ENCODE measurements around the gene FBXW9. TPM values are rescaled to one million over a fixed set of nuclear protein-coding genes. Genes with fewer than 3 reads are reported as not detected.

FBXW9 gene
- total RNA-seq, 1 experiment from 2014 or later, result 12.4 TPM

GRCh38 chr19:12689012-12689411 is 7.4 kb downstream of the FBXW9 start:
- H3K9me3 ChIP-seq (ENCODE audit: control insufficient read depth, insufficient read depth, low read depth, low read length), result no peaks in the 10 kb centered on the region
- intact Hi-C loops (cut with micrococcal nuclease; ENCODE audit: unreplicated experiment) (no loop called here), in situ Hi-C loops (cut with HindIII; ENCODE audit: low pct_unique_long_range_greater_than_20kb, low sequenced_read_pairs) (no loop called here)
- H3K36me3 ChIP-seq (ENCODE audit: control insufficient read depth, insufficient read depth, low read length), result no peaks in the 10 kb centered on the region
- DNase-seq (ENCODE audit: low read depth, low spot score), result no peak
- no peak overlapping the region for H3K4me3 ChIP-seq (ENCODE audit: low read depth in 2 of 2, low read length in 2 of 2)
- POLR2A ChIA-PET, result no interaction called here
- H3K27me3 ChIP-seq (ENCODE audit: control insufficient read depth, insufficient read depth, low read length), result no peaks in the 10 kb centered on the region
- no peak overlapping the region for H3K27ac ChIP-seq (ENCODE audit: low read length)
- no peak for ATAC-seq
- no peak for TF ChIP-seq TCF7L2 (IDR thresholded peaks at IDR 0.05; ENCODE audit: low read depth, low read length)
- H3K4me1 ChIP-seq (ENCODE audit: control insufficient read depth, insufficient read depth, low read length), result no peaks in the 10 kb centered on the region
- CTCF ChIA-PET, result no interaction called here
- no TSS peak for BruUV-seq (replicated peaks)

GRCh38 chr19:12687496-12688196 is 8.8 kb downstream of the FBXW9 start, which contains the start of gene GNG14:
Gene GNG14 (plus strand): TSS chr19:12687998. CDS start chr19:12688049, 51 bp downstream.
- H3K27ac ChIP-seq (ENCODE audit: low read length), result no peak within 1 kb of the TSS
- TF ChIP-seq SIN3A (IDR thresholded peaks at IDR 0.05; ENCODE audit: borderline replicate concordance, insufficient read depth, low read depth, low read length) (no peak), TCF7L2 (IDR thresholded peaks at IDR 0.05; ENCODE audit: low read depth, low read length) (no peak), POLR2AphosphoS5 (IDR thresholded peaks at IDR 0.05; ENCODE audit: low read depth, low read length) (no peak), REST (IDR thresholded peaks at IDR 0.05; ENCODE audit: insufficient read depth in 1 of 2, low read depth in 2 of 2, low read length in 1 of 2) (no peak), CTCF (IDR thresholded peaks at IDR 0.05) (no peak)
- ChIA-PET POLR2A (interaction anchor here (0.6 kb wide), 1 partner anchor 508 kb away, joined by 4 read pairs; no protein-coding TSS in a partner anchor), CTCF (no interaction called here)
- in situ Hi-C loops (cut with HindIII; ENCODE audit: low pct_unique_long_range_greater_than_20kb, low sequenced_read_pairs) (no loop called here), intact Hi-C loops (cut with micrococcal nuclease; ENCODE audit: unreplicated experiment) (no loop called here)
- no peak within 1 kb of the TSS for H3K4me3 ChIP-seq (ENCODE audit: low read depth in 2 of 2, low read length in 2 of 2)
- DNase-seq (ENCODE audit: low read depth, low spot score), result no peak
- BruUV-seq (replicated peaks), result no TSS peak
- no peaks in the 10 kb centered on the region for H3K4me1 ChIP-seq (ENCODE audit: control insufficient read depth, insufficient read depth, low read length)
- H3K27me3 ChIP-seq (ENCODE audit: control insufficient read depth, insufficient read depth, low read length), result no peaks in the 10 kb centered on the region
- no peak for ATAC-seq
- H3K9me3 ChIP-seq (ENCODE audit: control insufficient read depth, insufficient read depth, low read depth, low read length), result no peaks in the 10 kb centered on the region
- H3K36me3 ChIP-seq (ENCODE audit: control insufficient read depth, insufficient read depth, low read length), result no peaks in the 10 kb centered on the region

GRCh38 chr19:12685831-12686230 is 10.6 kb downstream of the FBXW9 start:
- TF ChIP-seq REST (IDR thresholded peaks at IDR 0.05; ENCODE audit: insufficient read depth in 1 of 2, low read depth in 2 of 2, low read length in 1 of 2), result no peak
- TF ChIP-seq SIN3A (IDR thresholded peaks at IDR 0.05; ENCODE audit: borderline replicate concordance, insufficient read depth, low read depth, low read length), result no peak
- TF ChIP-seq TCF7L2 (IDR thresholded peaks at IDR 0.05; ENCODE audit: low read depth, low read length), result no peak
- no peak for TF ChIP-seq CTCF (IDR thresholded peaks at IDR 0.05)
- no peak for TF ChIP-seq POLR2AphosphoS5 (IDR thresholded peaks at IDR 0.05; ENCODE audit: low read depth, low read length)
- POLR2A ChIA-PET, result no interaction called here
- intact Hi-C loops (cut with micrococcal nuclease; ENCODE audit: unreplicated experiment), result no loop called here

More at GRCh38 chr19:12685831-12686230, 10.6 kb downstream of the FBXW9 start:
- H3K4me3 ChIP-seq (ENCODE audit: low read depth in 2 of 2, low read length in 2 of 2), result no peak overlapping the region
- H3K27ac ChIP-seq (ENCODE audit: low read length), result no peak overlapping the region
- H3K36me3 ChIP-seq (ENCODE audit: control insufficient read depth, insufficient read depth, low read length), result no peaks in the 10 kb centered on the region
- ATAC-seq (no peak), DNase-seq (ENCODE audit: low read depth, low spot score) (no peak)
- no peaks in the 10 kb centered on the region for H3K27me3 ChIP-seq (ENCODE audit: control insufficient read depth, insufficient read depth, low read length)
- in situ Hi-C loops (cut with HindIII; ENCODE audit: low pct_unique_long_range_greater_than_20kb, low sequenced_read_pairs), result no loop called here
- no peaks in the 10 kb centered on the region for H3K9me3 ChIP-seq (ENCODE audit: control insufficient read depth, insufficient read depth, low read depth, low read length)
- CTCF ChIA-PET, result no interaction called here
- no TSS peak for BruUV-seq (replicated peaks)
- H3K4me1 ChIP-seq (ENCODE audit: control insufficient read depth, insufficient read depth, low read length), result no peaks in the 10 kb centered on the region

Measured in Panc1 (cell line).